Measurements from ENCODE around the gene FCHSD1.

Gene FCHSD1

DNA sequence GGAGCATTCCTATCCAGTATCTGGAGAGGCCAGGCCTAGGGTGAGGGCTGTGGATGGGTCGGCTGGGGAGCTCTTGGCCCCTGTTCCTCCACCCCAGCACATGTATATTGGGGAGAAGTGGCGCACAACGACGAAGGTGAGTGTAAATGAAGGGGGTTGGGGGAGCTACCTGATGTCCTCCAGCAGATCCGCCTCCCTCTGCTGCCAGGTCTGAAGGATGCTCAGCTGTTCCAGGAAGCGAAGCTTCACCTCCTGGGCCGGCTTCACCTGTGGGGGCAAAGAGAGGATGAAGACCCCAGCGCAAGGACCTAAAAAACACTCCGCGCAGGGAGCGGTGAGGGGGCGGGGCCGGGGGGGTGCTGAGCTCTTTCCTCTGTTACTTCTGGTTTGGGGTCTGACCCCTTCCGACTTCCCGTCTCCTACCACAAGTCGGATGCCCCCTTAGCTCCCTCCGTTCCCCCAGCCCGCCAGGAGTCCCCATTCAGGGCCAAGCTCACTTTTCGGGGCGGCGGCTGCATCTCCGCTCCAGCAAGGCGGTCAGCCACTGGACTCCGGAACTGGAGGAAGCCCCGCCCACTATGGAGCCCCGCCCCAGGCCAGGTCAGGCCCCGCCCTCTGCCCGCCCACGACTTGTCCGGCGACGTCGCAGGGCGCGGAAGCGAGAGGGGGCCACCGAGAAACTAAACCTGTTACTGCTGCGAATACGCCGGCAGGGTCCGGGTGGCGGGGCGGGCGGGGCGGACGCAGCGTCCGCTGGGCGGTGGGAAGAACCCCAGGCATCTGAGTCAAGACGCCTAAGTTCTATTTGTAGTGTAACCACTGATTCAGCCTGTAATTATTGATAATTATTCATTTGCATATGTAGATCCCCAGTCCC is at the start of gene FCHSD1:
FCHSD1 (minus strand) TSS at position 568 of the 877 bp plus-strand sequence; CDS start at position 518, 50 bp downstream.
- DNase-seq (ENCODE audit: low read depth, low spot score), result no peak

DNA sequence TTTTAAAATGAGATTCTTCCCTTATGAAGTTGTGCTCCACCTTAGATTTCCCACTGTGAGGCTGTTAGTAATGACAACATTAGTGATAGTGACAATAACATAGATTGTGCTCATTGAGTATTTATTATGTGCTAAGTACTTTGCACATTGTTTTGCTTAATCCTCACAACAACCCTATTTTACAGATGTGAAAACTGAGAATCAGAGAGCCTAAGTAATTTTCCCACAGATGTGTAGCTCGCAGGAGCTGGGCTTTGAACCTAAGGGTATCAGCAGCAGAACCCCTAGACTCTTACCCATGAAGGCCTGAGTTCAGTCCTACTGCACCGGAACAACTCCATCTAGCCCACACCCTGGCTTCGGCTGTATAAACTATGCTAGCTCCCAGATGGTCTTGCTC is 46.4 kb upstream of the FCHSD1 start:
- no peak for DNase-seq (ENCODE audit: low read depth, low spot score)

DNA sequence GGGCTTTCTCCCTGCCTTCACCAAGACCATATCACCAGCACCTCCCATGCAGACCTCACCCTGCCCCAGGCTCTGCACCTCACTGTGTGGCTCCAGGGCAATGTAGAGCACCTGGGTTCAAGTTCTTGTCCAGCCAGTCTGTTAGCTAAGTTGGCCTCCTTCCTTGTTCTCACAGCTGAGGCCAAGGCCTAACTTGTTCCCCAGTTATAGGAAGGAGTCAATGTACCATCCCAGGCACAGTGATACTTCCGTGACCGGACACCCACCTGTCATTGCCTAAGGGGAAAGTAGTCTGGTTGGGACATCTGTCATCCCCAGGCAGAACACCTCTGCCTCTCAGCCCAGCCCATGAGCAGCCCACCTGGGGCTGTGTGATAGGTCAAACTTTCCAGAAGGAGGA is 45.2 kb upstream of the FCHSD1 start:
- DNase-seq (ENCODE audit: low read depth, low spot score), result no peak

DNA sequence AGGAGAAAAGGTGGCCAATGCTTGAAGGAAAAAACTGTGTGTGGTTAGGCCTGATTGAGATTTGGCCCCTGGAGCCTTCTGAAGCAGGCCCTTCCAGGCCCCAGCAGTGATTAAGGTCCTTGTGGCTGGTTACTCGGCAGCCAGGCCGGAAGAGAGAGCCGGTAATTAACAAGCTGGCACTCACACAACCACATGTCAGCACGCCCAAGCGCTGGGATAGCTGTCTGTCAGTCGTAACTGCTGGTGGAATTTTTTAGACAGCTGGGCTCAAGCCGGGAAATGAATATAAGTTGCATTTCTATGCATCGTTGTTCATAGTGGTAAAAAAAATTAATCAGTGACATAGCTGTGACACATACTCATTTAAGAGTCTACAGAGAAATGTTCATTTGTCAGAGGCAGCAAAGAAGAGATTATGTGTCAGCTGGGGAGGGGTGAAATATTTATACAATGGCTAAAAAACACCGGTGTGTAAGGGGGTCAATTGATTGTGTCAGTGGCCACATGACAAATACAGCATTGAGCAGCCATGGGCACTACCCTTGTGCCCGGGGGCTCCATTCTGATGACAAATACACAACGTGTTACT is 44.5 kb upstream of the FCHSD1 start:
- no peak for DNase-seq (ENCODE audit: low read depth, low spot score)

DNA sequence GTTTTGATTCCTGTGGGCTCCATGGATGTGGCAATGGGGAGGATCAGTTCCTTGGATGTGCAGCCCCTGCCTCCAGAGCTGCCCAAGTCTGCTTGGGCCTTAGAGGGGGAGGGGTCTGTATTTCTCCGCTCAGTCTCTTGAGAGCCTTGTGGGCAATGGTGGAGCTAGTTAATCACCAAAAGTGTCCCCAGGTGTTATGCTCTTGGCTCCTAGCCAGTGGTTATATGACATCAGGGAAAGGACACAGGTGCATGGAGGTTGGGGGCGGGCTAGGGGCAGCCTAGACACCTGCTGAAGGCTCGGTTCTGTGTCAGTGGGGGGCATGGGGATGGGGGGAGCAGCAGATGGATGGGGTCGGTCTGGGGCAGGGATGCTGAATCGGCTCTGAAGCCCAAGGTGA is 43.3 kb upstream of the FCHSD1 start:
- DNase-seq (ENCODE audit: low read depth, low spot score), result no peak

DNA sequence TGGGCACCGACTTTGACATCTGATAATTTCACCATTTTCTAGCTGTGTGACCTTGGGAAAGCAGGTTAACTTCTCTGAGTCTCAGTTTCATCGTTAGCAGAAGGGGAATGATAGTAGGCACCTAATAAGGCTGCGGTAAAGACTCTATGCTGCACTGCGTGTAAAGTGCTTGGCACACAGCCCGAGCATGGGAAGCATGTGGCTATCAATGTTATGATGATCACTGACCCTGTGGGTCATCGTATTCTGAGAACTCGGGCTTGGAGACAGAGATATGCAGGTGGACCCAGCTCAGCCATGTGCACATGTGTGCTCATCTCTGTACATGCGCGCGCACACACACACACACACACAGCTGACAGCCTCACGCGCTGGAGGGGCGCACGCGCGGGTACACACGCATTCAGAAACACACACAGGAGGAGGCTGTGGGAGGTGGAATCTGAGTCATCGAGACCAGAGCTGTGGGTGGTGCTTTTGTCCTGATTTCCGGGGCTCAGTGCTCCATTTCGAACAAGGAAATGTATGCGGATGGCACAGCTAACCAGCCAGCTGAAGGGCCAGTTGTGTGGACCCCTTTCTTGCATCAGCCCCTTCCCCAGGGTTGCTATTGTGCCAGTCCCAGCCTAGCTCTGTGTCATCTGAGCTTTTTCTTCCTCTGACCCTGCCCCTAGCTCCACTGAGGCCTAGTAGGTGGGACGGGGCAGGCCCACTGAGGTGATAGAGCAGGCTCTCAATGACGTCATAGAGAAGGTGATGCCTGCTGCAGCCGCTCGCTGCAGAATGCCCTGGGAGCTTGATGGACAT is 41.9 kb upstream of the FCHSD1 start:
- no peak for DNase-seq (ENCODE audit: low read depth, low spot score)

DNA sequence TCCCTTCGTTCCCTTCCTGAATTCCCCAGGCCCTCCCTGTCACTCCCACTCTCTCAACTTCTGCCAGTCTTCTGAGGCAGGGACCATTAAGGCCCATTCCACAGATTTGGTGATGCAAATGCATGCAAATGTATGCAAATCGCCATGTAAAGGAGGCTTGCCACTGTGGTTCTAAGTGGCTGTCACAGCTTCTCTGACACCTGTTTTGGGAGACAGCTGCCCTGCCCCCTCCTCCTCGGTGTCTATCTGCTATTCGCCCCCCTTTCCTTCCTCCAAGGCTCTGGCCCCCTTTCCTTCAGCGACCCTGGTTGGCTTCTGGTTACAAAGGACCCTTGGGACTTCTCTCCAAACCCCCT is 41.3 kb upstream of the FCHSD1 start:
- no peak for DNase-seq (ENCODE audit: low read depth, low spot score)

DNA sequence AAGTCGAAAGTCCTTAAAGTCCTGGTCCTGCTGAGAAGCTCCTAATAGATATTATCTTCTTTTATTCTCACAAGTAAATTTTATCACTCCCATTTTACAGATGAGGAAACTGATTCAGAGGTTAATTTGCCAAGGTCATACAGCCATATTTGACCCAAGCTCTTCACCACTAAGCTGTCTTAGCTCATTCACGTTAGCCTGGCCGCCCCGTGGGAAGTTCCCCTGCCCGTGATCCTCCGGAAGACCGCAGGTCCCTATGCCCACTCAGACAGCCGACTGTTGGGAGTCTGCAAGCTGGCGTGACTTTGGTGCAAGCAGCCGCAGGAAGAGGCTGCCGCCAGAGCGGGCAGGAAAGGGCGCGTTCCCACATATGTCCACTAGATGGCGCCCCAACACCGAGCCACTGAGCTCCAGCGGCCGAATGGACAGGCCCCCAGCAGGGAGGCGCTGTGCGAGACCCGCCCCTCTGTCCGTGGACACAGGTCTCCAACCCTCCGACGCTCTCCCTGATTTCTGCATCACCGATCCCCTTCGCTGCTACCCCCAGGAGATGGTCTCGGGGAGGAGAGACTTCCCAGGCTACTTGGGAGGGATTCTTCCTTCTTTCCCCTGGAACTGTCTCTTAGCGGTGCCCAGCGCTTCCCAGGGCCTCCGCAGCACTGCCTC is 40.8 kb upstream of the FCHSD1 start:
- DNase-seq (ENCODE audit: low read depth, low spot score), result no peak

DNA sequence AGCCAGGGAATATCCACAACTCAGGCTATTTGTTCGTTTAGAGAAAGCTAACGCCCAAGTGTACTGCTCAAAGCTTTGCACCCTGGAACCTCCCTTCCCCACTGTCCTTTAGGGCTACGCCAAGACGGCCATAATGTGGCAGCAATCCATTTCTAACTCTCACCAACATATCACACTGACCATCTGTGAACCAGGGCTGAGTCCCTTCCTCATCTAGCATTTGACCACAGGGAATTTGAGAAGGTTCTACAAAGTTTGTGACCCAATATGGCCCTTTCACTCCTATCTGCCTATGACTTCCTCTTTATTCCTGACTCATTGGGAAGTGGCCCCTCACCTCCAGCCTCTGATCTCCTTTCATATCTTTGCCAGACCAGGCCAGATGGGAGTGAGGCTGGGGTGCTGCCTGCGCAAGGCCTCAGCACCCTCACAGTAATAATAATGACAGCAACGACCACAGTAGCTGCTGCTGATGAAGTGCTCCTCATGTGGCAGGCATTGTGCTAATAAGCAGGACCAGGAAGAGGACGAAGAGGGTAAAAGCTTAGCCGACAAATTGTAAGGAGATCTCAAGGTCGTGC is 40.2 kb upstream of the FCHSD1 start:
- no peak for DNase-seq (ENCODE audit: low read depth, low spot score)

DNA sequence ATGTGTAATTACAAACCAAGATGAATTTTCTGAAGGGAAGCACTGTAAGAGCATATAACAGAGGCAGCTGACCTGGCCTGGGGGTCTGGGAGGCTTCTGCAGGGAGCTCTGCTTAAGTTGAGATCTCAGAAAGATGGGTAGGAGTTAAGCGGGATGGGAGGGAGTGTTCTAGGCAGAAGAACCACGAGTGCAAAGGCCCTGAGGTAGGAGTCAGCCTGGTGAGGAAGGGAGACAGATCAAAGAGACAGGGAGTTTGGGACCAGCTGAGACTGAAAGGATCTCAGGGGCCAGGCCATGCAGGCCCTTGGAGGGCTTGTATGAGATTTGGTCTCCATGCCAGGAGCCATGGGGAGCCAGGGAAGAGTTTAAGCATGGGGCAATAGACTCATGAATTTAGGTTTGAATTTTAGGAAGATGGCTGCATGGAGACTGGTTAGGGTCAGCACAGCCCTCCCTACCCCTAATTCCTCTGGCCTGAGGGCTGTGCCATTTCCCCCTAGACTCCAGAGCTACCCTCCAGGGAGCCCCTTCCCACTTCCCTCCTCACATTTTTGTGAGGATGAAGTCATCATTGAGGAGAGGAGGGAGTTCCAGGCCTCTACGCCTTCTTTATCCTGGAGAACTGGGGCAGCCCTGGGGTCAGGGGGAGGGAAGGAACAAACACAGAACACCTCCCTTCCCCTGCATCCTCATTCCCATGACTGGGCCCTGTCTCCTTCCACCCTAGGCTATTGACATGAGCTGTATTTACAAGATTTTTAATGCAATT is 35.6 kb upstream of the FCHSD1 start:
- no peak for DNase-seq (ENCODE audit: low read depth, low spot score)

DNA sequence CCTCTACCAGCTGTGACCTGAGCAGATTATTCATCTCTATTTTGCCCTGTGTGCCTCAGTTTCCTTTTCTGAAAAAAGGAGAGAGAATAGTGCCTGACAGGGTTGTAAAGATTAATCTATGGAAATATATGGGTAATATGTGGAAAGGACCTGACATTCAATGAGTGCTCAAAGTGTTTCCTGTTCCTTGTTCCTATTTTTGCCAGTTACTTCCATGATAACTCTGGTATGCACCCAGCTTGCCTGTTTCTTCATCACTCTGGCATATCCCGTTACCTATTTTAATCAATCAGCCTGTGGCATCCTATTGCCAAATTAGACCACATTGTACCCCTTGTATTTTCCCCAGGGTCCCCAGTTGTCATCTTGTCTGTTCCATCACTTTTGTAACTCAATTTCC is 34.4 kb upstream of the FCHSD1 start:
- DNase-seq (ENCODE audit: low read depth, low spot score), result no peak

DNA sequence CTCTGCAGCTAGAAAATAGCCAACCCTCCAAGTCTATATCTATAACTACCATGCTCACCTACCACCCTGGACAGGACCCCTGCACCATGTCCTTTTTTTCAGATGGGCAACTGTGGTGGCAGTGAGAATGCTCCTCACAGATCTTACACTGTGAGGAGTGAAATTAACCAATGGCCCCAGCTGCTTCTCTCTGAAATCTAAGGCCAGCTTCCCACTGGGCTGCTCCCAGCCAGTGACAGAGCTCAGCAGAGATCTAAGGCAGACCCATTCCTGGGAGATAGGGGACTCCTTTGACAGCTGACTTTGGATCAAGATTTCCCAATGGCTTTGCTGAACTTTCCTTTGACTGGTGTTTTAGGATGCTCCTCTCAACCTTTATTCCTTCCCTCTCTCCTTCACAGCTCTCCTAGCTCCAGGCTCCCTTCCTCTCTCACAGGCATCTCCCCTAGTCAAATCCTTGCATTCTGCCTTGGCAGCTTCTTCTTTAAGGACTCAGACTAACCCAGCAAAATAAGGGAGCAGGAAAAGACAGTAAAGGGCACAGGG is 32.5 kb upstream of the FCHSD1 start:
- DNase-seq (ENCODE audit: low read depth, low spot score), result no peak

DNA sequence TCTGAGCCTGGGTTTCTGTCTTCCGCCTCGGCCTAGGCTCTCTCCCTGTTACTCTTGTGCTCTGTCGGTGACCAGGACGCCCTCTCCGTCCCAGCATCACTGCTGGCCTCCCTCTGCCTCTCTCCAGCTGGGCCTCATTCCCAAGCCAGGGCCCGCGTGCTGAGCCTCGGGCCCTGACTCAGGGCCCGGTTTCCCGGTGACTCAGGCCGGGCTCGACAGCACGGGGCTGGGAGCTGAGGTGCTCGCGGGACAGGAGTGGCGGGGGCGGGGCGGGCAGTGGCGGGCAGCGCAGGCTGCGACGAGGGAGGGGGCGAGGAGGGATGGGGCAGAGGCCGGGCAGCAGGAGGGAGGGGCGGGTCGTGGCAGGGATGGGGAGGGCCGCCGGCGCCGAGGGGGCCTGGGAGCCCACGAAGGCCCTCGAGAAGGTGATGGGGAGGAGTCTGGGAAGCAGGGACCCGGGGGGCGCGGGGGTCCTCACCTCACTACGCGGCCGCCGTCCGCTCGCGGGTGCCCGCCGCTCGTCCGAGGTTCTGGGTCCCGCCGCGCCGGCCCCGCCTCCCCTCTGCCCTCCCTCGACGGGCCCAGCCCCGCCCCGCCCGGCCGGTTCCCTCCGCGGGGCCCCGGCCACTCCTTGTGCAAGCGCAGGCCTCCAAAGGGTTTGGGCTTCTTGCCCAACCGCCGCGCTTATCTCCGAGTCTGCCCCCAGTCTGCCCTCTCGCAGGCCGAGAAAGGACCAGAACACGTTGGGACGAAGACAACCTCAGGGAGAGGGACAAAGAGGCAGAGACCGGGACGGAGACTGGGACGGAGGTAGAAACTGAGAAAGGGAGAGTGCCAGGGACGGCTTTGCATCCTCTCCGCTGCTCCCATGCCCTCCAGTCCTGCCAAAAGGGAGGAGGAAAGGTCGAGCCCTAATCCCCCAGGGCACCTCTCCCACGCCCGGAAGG is 30.8 kb upstream of the FCHSD1 start, which contains the start of gene ARAP3:
ARAP3 (minus strand) TSS at position 536 of the 947 bp plus-strand sequence. CDS start 1,744 bp downstream, outside the sequence.
- no peak for DNase-seq (ENCODE audit: low read depth, low spot score)

DNA sequence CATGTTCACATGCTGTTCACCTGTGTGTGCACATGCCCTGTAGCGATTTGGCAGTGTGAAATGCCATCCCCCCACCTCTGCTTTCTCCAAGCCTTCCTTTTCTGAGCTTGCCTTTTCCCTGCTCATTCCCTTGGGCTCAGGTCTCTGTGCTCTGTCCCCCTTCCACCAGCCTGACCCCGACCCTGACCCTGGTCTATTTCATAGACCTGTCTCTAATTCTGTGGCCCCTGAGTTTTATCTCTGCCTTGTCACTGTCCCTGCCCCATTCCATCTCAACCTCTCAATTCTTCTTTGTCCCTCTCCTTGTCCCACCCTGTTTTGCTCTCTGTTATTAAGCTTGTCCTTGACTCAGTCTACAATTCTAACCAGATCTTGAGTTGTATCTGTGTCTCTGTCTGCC is 30.1 kb upstream of the FCHSD1 start:
- DNase-seq (ENCODE audit: low read depth, low spot score), result no peak

DNA sequence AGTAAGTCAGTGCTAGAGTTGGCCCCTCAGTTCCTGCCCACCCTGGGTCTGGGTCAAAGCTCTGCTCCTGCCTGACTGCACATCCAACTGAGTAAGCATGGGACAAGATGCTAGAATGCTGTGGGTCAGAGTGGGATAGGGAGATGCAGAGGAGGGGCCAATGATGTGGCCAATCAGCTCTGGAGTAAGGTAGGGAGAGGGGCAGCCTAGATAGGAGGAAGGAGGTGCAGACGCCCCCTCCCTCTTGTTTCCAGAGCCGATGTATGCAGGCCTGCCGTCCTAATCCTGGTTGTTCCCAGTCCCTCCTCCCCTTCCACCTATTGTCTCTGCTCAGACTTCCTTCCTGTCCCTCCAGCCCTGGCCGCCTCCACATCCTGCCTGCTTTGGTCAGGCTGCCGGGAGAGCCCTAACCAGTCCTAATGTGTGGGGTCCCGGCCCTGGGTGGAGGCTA is 29.6 kb upstream of the FCHSD1 start:
- peak; percentile 98 for DNase-seq (ENCODE audit: low read depth, low spot score)

DNA sequence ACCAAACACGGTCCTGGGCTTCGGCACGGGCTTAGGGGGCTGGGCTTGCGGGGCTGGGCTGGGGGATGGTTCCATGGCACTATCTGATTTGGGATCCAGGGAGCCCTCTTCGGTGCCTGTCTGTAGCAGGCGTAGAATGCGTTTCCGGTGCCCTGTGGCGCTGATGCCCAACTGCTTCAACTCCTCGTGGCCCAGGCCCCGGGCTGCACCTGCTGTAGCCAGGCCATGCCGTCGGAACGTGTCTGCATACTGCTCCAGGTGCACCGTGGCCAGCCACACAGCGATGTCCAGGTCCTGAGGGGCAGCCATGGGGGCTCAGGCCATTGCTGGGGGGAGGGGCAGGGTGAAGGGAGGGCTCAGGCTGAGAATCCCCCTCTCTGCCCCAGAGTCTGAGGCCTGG is 29.0 kb upstream of the FCHSD1 start:
- no peak for DNase-seq (ENCODE audit: low read depth, low spot score)

DNA sequence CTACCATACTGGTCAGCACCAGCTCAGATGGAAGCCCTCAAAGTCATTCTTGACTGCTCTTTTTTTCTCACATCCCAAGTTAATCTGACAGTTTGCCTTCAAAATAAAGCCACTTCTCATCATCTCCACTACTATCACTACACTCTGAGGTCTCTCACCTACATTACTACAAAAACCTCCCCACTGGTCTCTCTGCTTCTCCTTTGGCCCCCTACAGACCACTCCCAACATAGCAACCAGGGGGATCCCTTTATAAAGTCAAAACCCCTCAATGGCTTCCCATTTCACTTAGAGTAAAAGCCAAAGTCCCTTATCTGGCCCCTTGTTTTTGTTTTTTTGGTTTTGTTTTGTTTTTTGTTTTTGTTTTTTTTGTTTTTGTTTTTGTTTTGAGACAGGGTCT is 26.2 kb upstream of the FCHSD1 start:
- DNase-seq (ENCODE audit: low read depth, low spot score), result no peak

DNA sequence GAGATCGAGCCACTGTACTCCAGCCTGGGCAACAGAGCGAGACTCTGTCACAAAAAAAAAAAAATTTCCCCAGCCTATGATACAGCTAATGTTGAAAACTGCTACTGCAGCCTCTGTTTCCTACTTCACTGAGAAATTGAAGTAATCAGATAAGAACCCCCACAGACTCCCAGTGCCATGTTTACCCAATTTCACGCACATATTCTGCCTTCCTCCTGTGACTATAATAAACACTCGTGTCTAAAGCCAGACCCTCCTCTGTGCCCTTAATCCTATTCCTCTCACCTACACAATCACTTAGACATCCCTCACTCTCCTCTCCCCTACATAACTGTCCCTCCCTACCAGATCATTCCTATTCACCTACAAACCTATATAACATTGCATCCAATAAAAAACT is 24.5 kb upstream of the FCHSD1 start:
- DNase-seq (ENCODE audit: low read depth, low spot score), result no peak

DNA sequence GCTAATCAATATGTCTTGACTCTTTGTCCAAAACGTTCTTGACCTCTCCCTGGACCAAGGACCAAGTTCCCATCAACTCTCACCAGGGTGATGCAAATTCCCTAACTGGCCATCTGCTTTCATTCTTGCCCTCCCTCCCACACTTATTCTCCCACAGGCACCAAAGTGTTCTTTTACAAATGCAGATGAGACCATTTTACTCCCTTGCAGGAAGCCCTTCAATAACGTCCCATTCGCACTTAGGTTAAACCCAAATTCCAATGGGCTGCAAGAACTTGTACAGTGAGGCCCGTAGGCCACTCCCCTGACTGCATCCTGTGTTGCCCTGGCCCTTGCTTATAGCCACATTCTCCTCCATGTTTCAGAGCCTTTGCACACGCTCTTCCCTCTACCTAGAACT is 23.5 kb upstream of the FCHSD1 start:
- peak; percentile 97 for DNase-seq (ENCODE audit: low read depth, low spot score)

All from iPS DF 19.7 (cell line).